DND-41 (cell line): ENCODE data around the gene ASB4.

ENCODE experiments used
- ATAC-seq: fragments of 200-7000 bp; cut with Tn5 transposase; 3 replicates; pipeline ENCODE4 v1.9.1; 2021; ENCODE audit warnings: low read depth; ENCODE audit not compliant: insufficient read depth
- DNase-seq: peaks from one replicate; pipeline ENCODE4 v3.0.0-alpha.2; 2020
- H2AFZ ChIP-seq: 2 replicates; pipeline ENCODE4 v1.6.0; 2012; ENCODE audit warnings: low read depth, low read length
- H3K27ac ChIP-seq: 2 replicates; pipeline ENCODE4 v1.5.1; 2012; ENCODE audit warnings: low read length, inconsistent platforms
- H3K27me3 ChIP-seq: fragments of 200-600 bp; sonication (generic); 2 replicates; pipeline ENCODE4 v1.6.0; 2012; ENCODE audit warnings: low read length, mild to moderate bottlenecking, inconsistent platforms; ENCODE audit not compliant: insufficient read depth, poor library complexity
- H3K36me3 ChIP-seq: 2 replicates; pipeline ENCODE4 v1.5.1; 2012; ENCODE audit warnings: low read length, inconsistent platforms; ENCODE audit not compliant: insufficient read depth
- H3K4me1 ChIP-seq: 2 replicates; pipeline ENCODE4 v1.5.1; 2012; ENCODE audit warnings: mild to moderate bottlenecking, low read length; ENCODE audit not compliant: insufficient read depth
- H3K4me2 ChIP-seq: 2 replicates; pipeline ENCODE4 v1.6.0; 2012; ENCODE audit warnings: mild to moderate bottlenecking, moderate library complexity, low read length, inconsistent platforms; ENCODE audit not compliant: insufficient read depth
- H3K4me3 ChIP-seq, 2 experiments: fragments of 200-600 bp in 1 of 2; shearing (Covaris generic) in 1 of 2; 2 replicates each; pipeline ENCODE4 v1.5.1; 2012 to 2016; ENCODE audit warnings: inconsistent platforms in 2 of 2, low read length in 2 of 2, mild to moderate bottlenecking in 2 of 2, low read depth in 1 of 2, moderate library complexity in 1 of 2
- H3K79me2 ChIP-seq: 2 replicates; pipeline ENCODE4 v1.6.0; 2012; ENCODE audit warnings: low read length, inconsistent platforms; ENCODE audit not compliant: insufficient read depth
- H3K9ac ChIP-seq: 2 replicates; pipeline ENCODE4 v1.6.0; 2012; ENCODE audit warnings: low read depth, mild to moderate bottlenecking, inconsistent platforms, low read length, moderate library complexity
- H3K9me3 ChIP-seq: 2 replicates; pipeline ENCODE4 v1.5.1; 2012; ENCODE audit warnings: low read length, moderate library complexity, mild to moderate bottlenecking, inconsistent platforms; ENCODE audit not compliant: insufficient read depth, severe bottlenecking
- H4K20me1 ChIP-seq: 2 replicates; pipeline ENCODE4 v1.6.0; 2012; ENCODE audit warnings: low read length; ENCODE audit not compliant: insufficient read depth
- EZH2 ChIP-seq: IDR thresholded peaks from 3 replicates; pipeline ENCODE4 v1.6.1; 2012; ENCODE audit warnings: borderline replicate concordance, low read depth, mild to moderate bottlenecking, moderate library complexity, low read length, inconsistent platforms; ENCODE audit not compliant: severe bottlenecking
- TF ChIP-seq, protein P1 (sequence below): IDR thresholded peaks from 2 replicates; pipeline ENCODE4 v1.5.1; 2012; ENCODE audit warnings: borderline replicate concordance, low read length, moderate library complexity, mild to moderate bottlenecking; ENCODE audit not compliant: poor library complexity, severe bottlenecking; ENCODE audit errors: extremely low read depth

Gene ASB4

DNA sequence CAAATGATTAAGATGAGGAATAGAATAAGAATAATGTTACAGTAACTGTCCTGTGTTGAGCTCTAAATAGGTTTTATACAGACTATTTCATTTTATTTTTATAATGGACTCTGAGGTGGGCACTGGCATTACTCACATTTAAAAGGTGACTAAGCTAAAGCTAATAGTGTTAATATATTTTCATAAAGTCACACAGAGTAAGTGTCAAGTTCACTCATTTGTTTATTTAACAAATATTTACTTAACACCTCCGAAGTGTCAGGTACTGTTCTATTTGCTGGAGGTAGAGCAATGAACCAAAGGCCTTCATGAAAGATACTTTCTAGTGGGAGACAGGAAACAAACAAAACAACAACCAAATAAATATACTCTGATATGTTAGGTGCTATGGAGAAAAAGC is 44.0 kb downstream of the ASB4 start:
- no peak overlapping the region for H3K4me3 ChIP-seq
- H3K27ac ChIP-seq = no peak overlapping the region
- H3K27me3 ChIP-seq = no peaks in the 10 kb centered on the region
- peaks cover 10% of the 10 kb centered on the region; the same call in 1 of the 2 replicates for H3K4me1 ChIP-seq
- H3K9ac ChIP-seq = no peak overlapping the region
- H3K36me3 ChIP-seq = no peaks in the 10 kb centered on the region
- no peaks in the 10 kb centered on the region for H3K9me3 ChIP-seq
- ATAC-seq (no peak), DNase-seq (no peak)
- TF ChIP-seq, protein P1, sequence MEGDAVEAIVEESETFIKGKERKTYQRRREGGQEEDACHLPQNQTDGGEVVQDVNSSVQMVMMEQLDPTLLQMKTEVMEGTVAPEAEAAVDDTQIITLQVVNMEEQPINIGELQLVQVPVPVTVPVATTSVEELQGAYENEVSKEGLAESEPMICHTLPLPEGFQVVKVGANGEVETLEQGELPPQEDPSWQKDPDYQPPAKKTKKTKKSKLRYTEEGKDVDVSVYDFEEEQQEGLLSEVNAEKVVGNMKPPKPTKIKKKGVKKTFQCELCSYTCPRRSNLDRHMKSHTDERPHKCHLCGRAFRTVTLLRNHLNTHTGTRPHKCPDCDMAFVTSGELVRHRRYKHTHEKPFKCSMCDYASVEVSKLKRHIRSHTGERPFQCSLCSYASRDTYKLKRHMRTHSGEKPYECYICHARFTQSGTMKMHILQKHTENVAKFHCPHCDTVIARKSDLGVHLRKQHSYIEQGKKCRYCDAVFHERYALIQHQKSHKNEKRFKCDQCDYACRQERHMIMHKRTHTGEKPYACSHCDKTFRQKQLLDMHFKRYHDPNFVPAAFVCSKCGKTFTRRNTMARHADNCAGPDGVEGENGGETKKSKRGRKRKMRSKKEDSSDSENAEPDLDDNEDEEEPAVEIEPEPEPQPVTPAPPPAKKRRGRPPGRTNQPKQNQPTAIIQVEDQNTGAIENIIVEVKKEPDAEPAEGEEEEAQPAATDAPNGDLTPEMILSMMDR = no peak
- TF ChIP-seq EZH2 = no peak
- H3K4me2 ChIP-seq = no peak overlapping the region
- no peaks in the 10 kb centered on the region for H4K20me1 ChIP-seq
- no peaks in the 10 kb centered on the region for H3K79me2 ChIP-seq
- H2AFZ ChIP-seq = no peak overlapping the region

DNA sequence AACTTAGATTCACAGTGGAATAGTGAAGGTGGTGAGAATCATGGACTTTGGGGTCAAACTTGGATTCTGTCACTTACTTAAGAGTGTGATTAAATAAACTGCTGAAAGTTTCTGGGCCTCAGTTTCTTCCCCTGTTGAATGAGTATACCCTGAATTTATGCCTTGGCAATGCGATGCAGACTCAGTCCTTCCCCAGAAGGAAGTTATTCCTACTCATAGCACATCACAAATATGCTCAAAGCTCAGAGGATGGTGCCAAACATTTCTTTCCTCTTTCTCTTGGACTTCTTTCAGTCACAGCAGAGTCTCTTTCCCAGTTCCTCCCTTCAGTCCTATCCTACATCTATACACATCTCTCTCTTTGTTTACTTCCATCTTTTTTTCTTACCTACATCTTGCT is 45.1 kb downstream of the ASB4 start:
- Histone ChIP-seq H3K27me3 (no peaks in the 10 kb centered on the region), H3K9ac (no peak overlapping the region), H3K9me3 (no peaks in the 10 kb centered on the region), H3K36me3 (no peaks in the 10 kb centered on the region), H4K20me1 (no peaks in the 10 kb centered on the region), H3K27ac (no peak overlapping the region), H3K4me3 (no peak overlapping the region), H3K4me1 (peaks cover 10% of the 10 kb centered on the region; the same call in 1 of the 2 replicates), H3K79me2 (no peaks in the 10 kb centered on the region), H2AFZ (no peak overlapping the region), H3K4me2 (no peak overlapping the region)
- no peak for DNase-seq
- ATAC-seq = no peak
- TF ChIP-seq, protein P1 = no peak
- TF ChIP-seq EZH2 = no peak

DNA sequence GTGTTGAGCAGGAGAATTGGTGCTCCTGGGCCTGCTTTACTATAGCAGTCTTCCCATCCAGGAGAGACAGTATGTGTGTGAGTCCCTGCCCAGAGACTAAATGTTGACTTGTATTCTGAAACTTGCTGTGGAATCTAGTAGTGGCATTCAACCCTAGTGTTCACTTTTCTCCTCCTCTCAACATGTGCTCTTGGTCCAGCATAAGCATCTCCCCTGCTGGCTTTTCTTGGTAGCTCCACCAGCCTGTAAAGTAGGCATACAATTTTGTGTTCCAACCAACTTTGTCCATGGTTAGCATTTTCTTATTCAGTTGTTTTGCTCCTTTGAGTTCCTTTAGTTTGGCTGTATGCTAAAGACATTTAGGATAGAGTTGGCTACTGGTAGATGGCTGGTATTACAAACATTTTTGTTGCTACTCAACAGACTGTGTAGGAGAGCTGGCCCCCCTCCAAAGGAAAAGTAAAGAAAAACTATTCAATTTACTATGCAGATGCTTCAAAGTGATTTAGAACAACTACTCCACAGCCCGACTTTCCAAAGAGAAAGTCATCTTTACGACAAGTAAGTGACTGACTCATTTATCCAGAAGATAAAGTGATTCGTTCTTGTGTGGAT is 46.0 kb downstream of the ASB4 start:
- no peak for TF ChIP-seq EZH2
- TF ChIP-seq, protein P1 = no peak
- H3K36me3 ChIP-seq = no peaks in the 10 kb centered on the region

DNA sequence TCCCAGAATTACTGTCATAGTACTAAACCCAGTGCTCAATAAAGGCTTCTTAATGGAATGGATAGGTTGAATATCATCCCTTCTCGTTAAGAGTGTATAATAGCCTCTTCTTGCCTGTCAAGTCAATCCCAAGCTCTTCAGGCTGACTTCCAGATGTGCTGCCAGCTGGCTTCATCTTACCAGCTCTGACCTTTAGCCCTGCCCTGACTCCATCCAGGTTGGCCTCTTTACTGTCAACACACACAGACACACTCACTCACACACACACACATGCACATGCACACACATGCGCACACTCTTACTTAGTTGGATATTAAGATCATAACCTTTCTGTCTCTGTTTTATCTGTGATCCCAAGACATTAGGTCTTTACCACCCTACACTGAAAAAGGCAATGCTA is 49.1 kb downstream of the ASB4 start:
- Histone ChIP-seq H3K79me2 (no peaks in the 10 kb centered on the region), H3K27me3 (no peaks in the 10 kb centered on the region), H3K4me2 (no peak overlapping the region), H3K4me1 (no peaks in the 10 kb centered on the region), H2AFZ (no peak overlapping the region), H3K27ac (no peak overlapping the region), H4K20me1 (no peaks in the 10 kb centered on the region), H3K9ac (no peak overlapping the region), H3K36me3 (no peaks in the 10 kb centered on the region), H3K4me3 (no peak overlapping the region), H3K9me3 (no peaks in the 10 kb centered on the region)
- TF ChIP-seq, protein P1 = no peak
- no peak for TF ChIP-seq EZH2
- DNase-seq (no peak), ATAC-seq (no peak)

More for the DNA sequence above, 46.0 kb downstream of the ASB4 start:
- ATAC-seq (no peak), DNase-seq (no peak)
- no peaks in the 10 kb centered on the region for H4K20me1 ChIP-seq
- H3K27me3 ChIP-seq = no peaks in the 10 kb centered on the region
- no peak overlapping the region for H3K27ac ChIP-seq
- H3K9me3 ChIP-seq = no peaks in the 10 kb centered on the region
- H3K4me2 ChIP-seq = no peak overlapping the region
- no peak overlapping the region for H3K9ac ChIP-seq
- H3K79me2 ChIP-seq = no peaks in the 10 kb centered on the region
- H3K4me1 ChIP-seq = peaks cover 7% of the 10 kb centered on the region; the same call in 1 of the 2 replicates
- no peak overlapping the region for H2AFZ ChIP-seq
- H3K4me3 ChIP-seq = no peak overlapping the region
